H1 (cell line): ENCODE measurements around the gene TEKTIP1.

Experiments used
- CREB1 ChIP-seq: IDR thresholded peaks from 2 replicates; pipeline ENCODE4 v1.6.1; 2012; ENCODE audit warnings: inconsistent platforms
- CTCF ChIP-seq, 3 experiments: IDR thresholded peaks; 1 replicate in 2 of 3; 2 replicates in 1 of 3; pipeline versions ENCODE4 v1.5.1 to v1.6.1; 2011; ENCODE audit warnings: low read length in 3 of 3, mild to moderate bottlenecking in 3 of 3, inconsistent platforms in 2 of 3, low read depth in 1 of 3, moderate library complexity in 1 of 3; ENCODE audit not compliant: insufficient read depth in 1 of 3; ENCODE audit errors: control extremely low read depth in 1 of 3
- E2F6 ChIP-seq: IDR thresholded peaks from 2 replicates; pipeline ENCODE4 v1.6.1; 2012; ENCODE audit warnings: inconsistent platforms
- EZH2 ChIP-seq: fragments of 200-600 bp; sonication (generic); IDR thresholded peaks from 2 replicates; pipeline ENCODE4 v1.7.1; 2012; ENCODE audit warnings: low read depth, mild to moderate bottlenecking, moderate library complexity, low read length, inconsistent platforms; ENCODE audit not compliant: severe bottlenecking
- JUN ChIP-seq: IDR thresholded peaks from 2 replicates; pipeline ENCODE4 v1.6.1; 2011; ENCODE audit warnings: low read depth, mild to moderate bottlenecking, improper control_type of control experiment, low read length
- POLR2A ChIP-seq, 2 experiments: IDR thresholded peaks; 1 replicate in 1 of 2; 2 replicates in 1 of 2; pipeline ENCODE4 v1.6.1; 2011; ENCODE audit warnings: low read depth in 2 of 2, low read length in 2 of 2, mild to moderate bottlenecking in 2 of 2; ENCODE audit errors: control extremely low read depth in 1 of 2
- POLR2AphosphoS5 ChIP-seq: IDR thresholded peaks from 2 replicates; pipeline ENCODE4 v1.6.1; 2011; ENCODE audit warnings: low read depth, low read length
- SP2 ChIP-seq: IDR thresholded peaks from 2 replicates; pipeline ENCODE4 v1.6.1; 2012; ENCODE audit warnings: mild to moderate bottlenecking, low read length, inconsistent platforms
- TAF1 ChIP-seq: IDR thresholded peaks from 2 replicates; pipeline ENCODE4 v1.6.1; 2011; ENCODE audit warnings: mild to moderate bottlenecking, low read depth, low read length

GRCh38 chr19:3497757-3498520, 41.0 kb upstream of the TEKTIP1 start:
- TF ChIP-seq CREB1 (no peak), POLR2AphosphoS5 (no peak), EZH2 (no peak), JUN (no peak), TAF1 (no peak), SP2 (no peak), CTCF (IDR thresholded peaks at IDR 0.05; ENCODE audit: control extremely low read depth in 1 of 3, insufficient read depth in 1 of 3, low read depth in 1 of 3, low read length in 3 of 3) (no peak), E2F6 (no peak), POLR2A (IDR thresholded peaks at IDR 0.05; ENCODE audit: control extremely low read depth in 1 of 2, low read depth in 2 of 2, low read length in 2 of 2) (no peak)
